ENCODE results near the gene RIPPLY2. TPM values are rescaled to one million over a fixed set of nuclear protein-coding genes. Genes with fewer than 3 reads are reported as not detected.
A peak's percentile ranks its signal among the peaks of the same experiment; 100 is the strongest.

RIPPLY2 gene
- total and polyA plus RNA-seq, 2 donors (not counting 3 experiments of a cell fraction or from before 2014, with no cell fraction given), result 0.25 to 0.53 TPM

DNA sequence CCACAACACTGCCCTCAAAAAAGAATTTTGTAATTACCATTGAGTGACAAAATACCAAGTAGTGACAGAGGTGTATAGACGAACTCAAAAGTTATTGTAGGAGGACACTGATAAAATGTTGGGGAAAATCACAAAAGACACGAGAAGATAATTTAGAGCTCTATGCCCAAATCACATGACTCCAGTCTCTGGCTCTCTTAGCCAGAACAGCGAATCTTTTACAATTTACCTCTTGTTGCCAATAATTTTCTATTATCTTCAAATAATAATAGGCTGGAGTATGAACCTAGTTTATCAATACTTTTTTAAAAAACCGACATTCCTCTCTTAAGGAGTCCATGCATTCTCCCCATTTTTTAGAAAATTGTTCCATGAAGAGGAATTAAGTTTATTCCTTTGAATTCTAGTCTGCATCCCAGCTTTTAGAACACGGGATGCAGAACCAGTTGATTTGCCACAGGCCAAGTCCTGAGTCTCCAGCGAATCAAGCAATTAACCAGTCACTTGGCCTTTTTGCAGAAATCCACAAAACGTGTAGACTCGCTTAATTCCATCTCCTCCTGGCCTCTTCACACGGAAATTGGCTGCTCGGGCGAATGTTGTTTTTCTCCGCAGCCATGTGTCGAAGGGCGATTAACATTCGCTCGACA, 507 bp upstream of the RIPPLY2 start:
- Histone ChIP-seq H3K9me3 (replicated peaks; ENCODE audit: control insufficient read depth, insufficient read depth, low read length) (no peaks in the 10 kb centered on the region), H4K20me1 (replicated peaks; ENCODE audit: control insufficient read depth, extremely low read depth, insufficient read depth, low read length) (no peaks in the 10 kb centered on the region), H3K27me3 (ENCODE audit: control insufficient read depth in 2 of 2, insufficient read depth in 2 of 2, low read length in 2 of 2) (peaks cover 24 to 44% of the 10 kb centered on the region in 2 experiments), H3K36me3 (ENCODE audit: control insufficient read depth in 2 of 2, extremely low read depth in 1 of 2, insufficient read depth in 2 of 2, low read length in 2 of 2) (no peaks in the 10 kb centered on the region), H3K9me1 (replicated peaks; ENCODE audit: control insufficient read depth, extremely low read depth, insufficient read depth, low read length) (no peaks in the 10 kb centered on the region), H2AFZ (ENCODE audit: low read depth, low read length) (peak overlapping the region; percentile 66), H3K4me3 (replicated peaks in 1 of 3; ENCODE audit: insufficient read depth in 1 of 3, low read depth in 1 of 3, low read length in 3 of 3) (peak overlapping the region in 2 of 3 experiments; percentile 45 to 61), H3K27ac (ENCODE audit: insufficient read depth, low read depth, low read length) (no peak overlapping the region), H3K79me2 (ENCODE audit: control insufficient read depth, insufficient read depth, low read length) (no peaks in the 10 kb centered on the region), H3K4me1 (ENCODE audit: control insufficient read depth, extremely low read depth, insufficient read depth, low read length) (peaks cover 13% of the 10 kb centered on the region), H3K9ac (replicated peaks; ENCODE audit: extremely low read depth, insufficient read depth, low read length) (no peak overlapping the region), H3K4me2 (ENCODE audit: insufficient read depth, low read length) (peak overlapping the region; percentile 91)
- intact Hi-C loops (cut with micrococcal nuclease), result loop anchor here (2.0 kb wide), 1 partner anchor 238 kb away; no protein-coding TSS in a partner anchor
- FAIRE-seq (no peak), DNase-seq (ENCODE audit: low read depth, low spot score) (no peak)
- TF ChIP-seq POLR2A (IDR thresholded peaks at IDR 0.05; ENCODE audit: low read depth, low read length) (no peak), MYC (IDR thresholded peaks at IDR 0.05; ENCODE audit: low read depth, low read length) (no peak), JUN (IDR thresholded peaks at IDR 0.05; ENCODE audit: borderline replicate concordance, insufficient read depth, insufficient read length, low read depth) (no peak), FOS (IDR thresholded peaks at IDR 0.05; ENCODE audit: borderline replicate concordance, insufficient read depth, low read length) (no peak), GATA2 (IDR thresholded peaks at IDR 0.05; ENCODE audit: insufficient read depth, insufficient read length, low read depth, low read length) (no peak), POLR2AphosphoS5 (IDR thresholded peaks at IDR 0.05; ENCODE audit: insufficient read depth, low read depth, low read length) (no peak), EZH2 (IDR thresholded peaks at IDR 0.05; ENCODE audit: borderline replicate concordance, low read depth, low read length, severe bottlenecking) (no peak)
- TF ChIP-seq, protein P1, sequence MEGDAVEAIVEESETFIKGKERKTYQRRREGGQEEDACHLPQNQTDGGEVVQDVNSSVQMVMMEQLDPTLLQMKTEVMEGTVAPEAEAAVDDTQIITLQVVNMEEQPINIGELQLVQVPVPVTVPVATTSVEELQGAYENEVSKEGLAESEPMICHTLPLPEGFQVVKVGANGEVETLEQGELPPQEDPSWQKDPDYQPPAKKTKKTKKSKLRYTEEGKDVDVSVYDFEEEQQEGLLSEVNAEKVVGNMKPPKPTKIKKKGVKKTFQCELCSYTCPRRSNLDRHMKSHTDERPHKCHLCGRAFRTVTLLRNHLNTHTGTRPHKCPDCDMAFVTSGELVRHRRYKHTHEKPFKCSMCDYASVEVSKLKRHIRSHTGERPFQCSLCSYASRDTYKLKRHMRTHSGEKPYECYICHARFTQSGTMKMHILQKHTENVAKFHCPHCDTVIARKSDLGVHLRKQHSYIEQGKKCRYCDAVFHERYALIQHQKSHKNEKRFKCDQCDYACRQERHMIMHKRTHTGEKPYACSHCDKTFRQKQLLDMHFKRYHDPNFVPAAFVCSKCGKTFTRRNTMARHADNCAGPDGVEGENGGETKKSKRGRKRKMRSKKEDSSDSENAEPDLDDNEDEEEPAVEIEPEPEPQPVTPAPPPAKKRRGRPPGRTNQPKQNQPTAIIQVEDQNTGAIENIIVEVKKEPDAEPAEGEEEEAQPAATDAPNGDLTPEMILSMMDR (IDR thresholded peaks at IDR 0.05; ENCODE audit: extremely low read depth in 1 of 2, insufficient read depth in 1 of 2, low read depth in 1 of 2, low read length in 2 of 2), result no peak
- TF ChIP-seq, protein P2, sequence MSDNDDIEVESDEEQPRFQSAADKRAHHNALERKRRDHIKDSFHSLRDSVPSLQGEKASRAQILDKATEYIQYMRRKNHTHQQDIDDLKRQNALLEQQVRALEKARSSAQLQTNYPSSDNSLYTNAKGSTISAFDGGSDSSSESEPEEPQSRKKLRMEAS (IDR thresholded peaks at IDR 0.05; ENCODE audit: insufficient read depth, insufficient read length), result no peak
- dilution Hi-C loops (cut with MboI; ENCODE audit: extremely low pct_ligation_motif_present, low sequenced_read_pairs), result no loop called here
- BruUV-seq (replicated peaks), result no TSS peak
- ChIA-PET CTCF (interaction anchor here (1.1 kb wide), 1 partner anchor 237 kb away, joined by 5 read pairs; no protein-coding TSS in a partner anchor), POLR2A (no interaction called here)
